DMS79 treated with DMSO at 0.1 percent for 48 hours (cell line): Measurements from ENCODE around the gene TULP1.

Experiments used
- DNase-seq: peaks from one replicate; lab custom pipeline; 2025; lab: John Stamatoyannopoulos, UW

The TULP1 gene

GRCh38 chr6:35496841-35497570, 15.7 kb downstream of the TULP1 start, which contains the start of gene TEAD3:
Gene TEAD3 (minus strand): TSS chr6:35497079.
- no peak for DNase-seq

- no peak for DNase-seq
These were observed 16.5 kb downstream of the TULP1 start for GRCh38 chr6:35496036-35496840.

- no peak for DNase-seq
These were observed 17.2 kb downstream of the TULP1 start for GRCh38 chr6:35495258-35496035.

GRCh38 chr6:35494161-35494563, 18.5 kb downstream of the TULP1 start:
- DNase-seq, result no peak

- DNase-seq, result no peak
These were observed 19.3 kb downstream of the TULP1 start for GRCh38 chr6:35493307-35493983.

- no peak for DNase-seq
These were observed 19.8 kb downstream of the TULP1 start for GRCh38 chr6:35492974-35493284.

- no peak for DNase-seq
These were observed 20.3 kb downstream of the TULP1 start for GRCh38 chr6:35492258-35492973.

GRCh38 chr6:35491558-35492257, 21.0 kb downstream of the TULP1 start:
- no peak for DNase-seq

GRCh38 chr6:35490821-35491557, 21.7 kb downstream of the TULP1 start:
- no peak for DNase-seq

GRCh38 chr6:35489995-35490791, 22.5 kb downstream of the TULP1 start:
- DNase-seq, result no peak

- DNase-seq, result no peak
These were observed 23.6 kb downstream of the TULP1 start for GRCh38 chr6:35489066-35489465.

- DNase-seq, result no peak
These were observed 24.2 kb downstream of the TULP1 start for GRCh38 chr6:35488517-35488862.

GRCh38 chr6:35487658-35488516, 24.8 kb downstream of the TULP1 start:
- no peak for DNase-seq

GRCh38 chr6:35486005-35486925, 26.4 kb downstream of the TULP1 start:
- DNase-seq, result peak; percentile 91

GRCh38 chr6:35485402-35485877, 27.3 kb downstream of the TULP1 start:
- no peak for DNase-seq

GRCh38 chr6:35484921-35485392, 27.7 kb downstream of the TULP1 start:
- DNase-seq, result no peak
